Panc1 (cell line): Measurements from ENCODE around the gene CDC37. TPM values are rescaled to one million over a fixed set of nuclear protein-coding genes. Genes with fewer than 3 reads are reported as not detected.
A peak's percentile ranks its signal among the peaks of the same experiment; 100 is the strongest.

Experiments
- ATAC-seq: fragments of 200-7000 bp; cut with Tn5 transposase; 2 replicates; pipeline ENCODE4 v1.9.1; 2020; ENCODE audit warnings: mild to moderate bottlenecking, moderate library complexity
- BruUV-seq: library from RNA; stranded (reverse); fragments of 400-500 nt; replicated peaks from 2 replicates; lab custom pipeline; 2021; lab: Mats Ljungman, UMichigan
- CTCF ChIA-PET: fragments of 300-600 bp; sonication (Branson Sonifier 250); formaldehyde crosslinking; loops from one replicate; lab custom pipeline; 2022; ENCODE audit warnings: antibody characterized with exemption; lab: Charles Lee
- POLR2A ChIA-PET: fragments of 300-600 bp; sonication (Branson Sonifier 250); formaldehyde crosslinking; loops from one replicate; lab custom pipeline; 2022; ENCODE audit warnings: antibody characterized with exemption; lab: Charles Lee
- DNase-seq: peaks from one replicate; pipeline ENCODE4 v3.0.0-alpha.2; 2010; ENCODE audit warnings: low read depth, low spot score
- H3K27ac ChIP-seq: 2 replicates; pipeline ENCODE4 v1.5.1; 2011; ENCODE audit warnings: mild to moderate bottlenecking, low read length, inconsistent platforms
- H3K27me3 ChIP-seq: fragments of 200-500 bp; sonication (Bioruptor generic); 2 replicates; pipeline ENCODE4 v1.6.0; 2014; ENCODE audit warnings: low read length, inconsistent platforms; ENCODE audit not compliant: control insufficient read depth, insufficient read depth
- H3K36me3 ChIP-seq: fragments of 200-500 bp; sonication (Bioruptor generic); 2 replicates; pipeline ENCODE4 v1.5.1; 2014; ENCODE audit warnings: inconsistent platforms, mild to moderate bottlenecking, low read length, moderate library complexity; ENCODE audit not compliant: control insufficient read depth, insufficient read depth
- H3K4me1 ChIP-seq: 2 replicates; pipeline ENCODE4 v1.5.1; 2011; ENCODE audit warnings: inconsistent platforms, mild to moderate bottlenecking, low read length, moderate library complexity; ENCODE audit not compliant: control insufficient read depth, insufficient read depth
- H3K4me3 ChIP-seq, 2 experiments: 2 replicates each; pipeline ENCODE4 v1.5.1; 2011 to 2012; ENCODE audit warnings: low read depth in 2 of 2, low read length in 2 of 2, mild to moderate bottlenecking in 2 of 2, inconsistent platforms in 1 of 2, moderate library complexity in 1 of 2
- H3K9me3 ChIP-seq: fragments of 200-500 bp; sonication (Bioruptor generic); 2 replicates; pipeline ENCODE4 v1.5.1; 2014; ENCODE audit warnings: low read depth, mild to moderate bottlenecking, inconsistent platforms, low read length, moderate library complexity; ENCODE audit not compliant: control insufficient read depth, insufficient read depth
- POLR2AphosphoS5 ChIP-seq: IDR thresholded peaks from 2 replicates; pipeline ENCODE4 v1.6.1; 2012; ENCODE audit warnings: mild to moderate bottlenecking, low read depth, low read length, moderate library complexity
- SIN3A ChIP-seq: IDR thresholded peaks from 2 replicates; pipeline ENCODE4 v1.6.1; 2012; ENCODE audit warnings: low read depth, mild to moderate bottlenecking, low read length, moderate library complexity, borderline replicate concordance; ENCODE audit not compliant: insufficient read depth
- TCF7L2 ChIP-seq: IDR thresholded peaks from 2 replicates; pipeline ENCODE4 v1.6.1; 2011; ENCODE audit warnings: mild to moderate bottlenecking, low read depth, low read length, inconsistent platforms
- in situ Hi-C: cut with HindIII; loops from 2 replicates; pipeline ENCODE4 v1.10.0; 2016; ENCODE audit warnings: low sequenced_read_pairs, low pct_unique_long_range_greater_than_20kb
- intact Hi-C: fragments of 100-400 bp; cut with micrococcal nuclease; formaldehyde crosslinking; loops from one replicate; pipeline ENCODE4 v1.10.0; 2022; ENCODE audit not compliant: unreplicated experiment
- total RNA-seq: library from RNA; stranded (reverse); gene quantifications from one replicate; pipeline ENCODE4 v1.2.1, GENCODE V29; 2021; ENCODE audit not compliant: unreplicated experiment
- TF ChIP-seq, protein P1 (sequence below): fragments of 450-650 bp; IDR thresholded peaks from 2 replicates; pipeline ENCODE4 v1.5.1; 2017; ENCODE audit warnings: mild to moderate bottlenecking
- TF ChIP-seq, protein P2 (sequence below), 2 experiments: IDR thresholded peaks; 2 replicates each; pipeline ENCODE4 v1.6.1; 2011 to 2012; ENCODE audit warnings: low read depth in 2 of 2, control low read depth in 1 of 2, low read length in 1 of 2, mild to moderate bottlenecking in 1 of 2, moderate library complexity in 1 of 2; ENCODE audit not compliant: insufficient read depth in 1 of 2

CDC37 gene
- total RNA-seq, 1 experiment from 2014 or later = 162 TPM

DNA sequence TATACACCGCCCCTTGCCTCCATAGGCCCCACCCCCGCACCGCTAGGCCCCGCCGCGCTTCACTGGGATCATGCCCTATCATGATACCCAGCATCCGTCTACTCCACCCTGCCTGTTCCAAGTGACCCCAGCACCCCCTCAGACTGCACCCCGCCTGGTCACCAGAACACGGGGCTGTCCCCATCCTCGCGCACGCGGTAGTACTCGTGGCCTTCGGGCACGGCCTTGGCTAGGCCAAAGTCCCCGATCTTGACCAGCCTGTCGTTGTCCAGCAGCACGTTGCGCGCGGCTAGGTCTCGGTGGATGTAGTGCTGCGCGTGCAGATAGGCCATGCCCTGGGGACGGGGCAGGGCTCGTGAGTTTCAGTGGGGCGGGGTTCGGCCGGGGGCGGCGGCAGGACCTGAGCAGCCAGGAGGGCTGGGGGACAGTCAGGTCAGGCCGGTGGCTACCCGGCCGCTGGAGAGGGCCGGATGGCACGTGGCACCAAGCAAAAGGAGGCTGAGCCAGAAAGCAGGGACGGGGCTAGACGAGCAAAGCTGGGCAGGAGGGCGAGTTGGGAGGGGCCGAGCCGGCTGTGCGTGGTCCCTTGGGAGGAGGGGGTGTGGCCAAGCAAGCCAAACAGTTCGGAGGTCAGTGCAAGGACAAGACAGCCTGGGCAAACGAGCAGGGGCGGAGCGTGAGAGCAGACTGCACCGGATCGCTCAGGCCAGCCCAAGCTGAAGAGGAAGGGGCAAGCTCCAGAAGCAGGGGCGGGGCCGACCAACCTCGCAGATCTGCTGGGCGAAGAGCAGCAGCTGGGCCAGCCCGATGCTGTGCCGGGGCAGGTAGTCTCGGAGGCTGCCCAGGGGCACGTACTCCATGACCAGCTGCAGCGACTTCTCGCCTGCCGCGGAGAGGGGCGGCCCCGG, 50.3 kb downstream of the CDC37 start:
- in situ Hi-C loops (no loop called here), intact Hi-C loops (no loop called here)
- no peak overlapping the region for H3K4me3 ChIP-seq
- TF ChIP-seq TCF7L2 = no peak
- TF ChIP-seq, protein P1, sequence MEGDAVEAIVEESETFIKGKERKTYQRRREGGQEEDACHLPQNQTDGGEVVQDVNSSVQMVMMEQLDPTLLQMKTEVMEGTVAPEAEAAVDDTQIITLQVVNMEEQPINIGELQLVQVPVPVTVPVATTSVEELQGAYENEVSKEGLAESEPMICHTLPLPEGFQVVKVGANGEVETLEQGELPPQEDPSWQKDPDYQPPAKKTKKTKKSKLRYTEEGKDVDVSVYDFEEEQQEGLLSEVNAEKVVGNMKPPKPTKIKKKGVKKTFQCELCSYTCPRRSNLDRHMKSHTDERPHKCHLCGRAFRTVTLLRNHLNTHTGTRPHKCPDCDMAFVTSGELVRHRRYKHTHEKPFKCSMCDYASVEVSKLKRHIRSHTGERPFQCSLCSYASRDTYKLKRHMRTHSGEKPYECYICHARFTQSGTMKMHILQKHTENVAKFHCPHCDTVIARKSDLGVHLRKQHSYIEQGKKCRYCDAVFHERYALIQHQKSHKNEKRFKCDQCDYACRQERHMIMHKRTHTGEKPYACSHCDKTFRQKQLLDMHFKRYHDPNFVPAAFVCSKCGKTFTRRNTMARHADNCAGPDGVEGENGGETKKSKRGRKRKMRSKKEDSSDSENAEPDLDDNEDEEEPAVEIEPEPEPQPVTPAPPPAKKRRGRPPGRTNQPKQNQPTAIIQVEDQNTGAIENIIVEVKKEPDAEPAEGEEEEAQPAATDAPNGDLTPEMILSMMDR = no peak
- no peak for TF ChIP-seq SIN3A
- no peak for TF ChIP-seq POLR2AphosphoS5
- TF ChIP-seq, protein P2, sequence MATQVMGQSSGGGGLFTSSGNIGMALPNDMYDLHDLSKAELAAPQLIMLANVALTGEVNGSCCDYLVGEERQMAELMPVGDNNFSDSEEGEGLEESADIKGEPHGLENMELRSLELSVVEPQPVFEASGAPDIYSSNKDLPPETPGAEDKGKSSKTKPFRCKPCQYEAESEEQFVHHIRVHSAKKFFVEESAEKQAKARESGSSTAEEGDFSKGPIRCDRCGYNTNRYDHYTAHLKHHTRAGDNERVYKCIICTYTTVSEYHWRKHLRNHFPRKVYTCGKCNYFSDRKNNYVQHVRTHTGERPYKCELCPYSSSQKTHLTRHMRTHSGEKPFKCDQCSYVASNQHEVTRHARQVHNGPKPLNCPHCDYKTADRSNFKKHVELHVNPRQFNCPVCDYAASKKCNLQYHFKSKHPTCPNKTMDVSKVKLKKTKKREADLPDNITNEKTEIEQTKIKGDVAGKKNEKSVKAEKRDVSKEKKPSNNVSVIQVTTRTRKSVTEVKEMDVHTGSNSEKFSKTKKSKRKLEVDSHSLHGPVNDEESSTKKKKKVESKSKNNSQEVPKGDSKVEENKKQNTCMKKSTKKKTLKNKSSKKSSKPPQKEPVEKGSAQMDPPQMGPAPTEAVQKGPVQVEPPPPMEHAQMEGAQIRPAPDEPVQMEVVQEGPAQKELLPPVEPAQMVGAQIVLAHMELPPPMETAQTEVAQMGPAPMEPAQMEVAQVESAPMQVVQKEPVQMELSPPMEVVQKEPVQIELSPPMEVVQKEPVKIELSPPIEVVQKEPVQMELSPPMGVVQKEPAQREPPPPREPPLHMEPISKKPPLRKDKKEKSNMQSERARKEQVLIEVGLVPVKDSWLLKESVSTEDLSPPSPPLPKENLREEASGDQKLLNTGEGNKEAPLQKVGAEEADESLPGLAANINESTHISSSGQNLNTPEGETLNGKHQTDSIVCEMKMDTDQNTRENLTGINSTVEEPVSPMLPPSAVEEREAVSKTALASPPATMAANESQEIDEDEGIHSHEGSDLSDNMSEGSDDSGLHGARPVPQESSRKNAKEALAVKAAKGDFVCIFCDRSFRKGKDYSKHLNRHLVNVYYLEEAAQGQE (IDR thresholded peaks at IDR 0.05; ENCODE audit: insufficient read depth in 1 of 2, low read depth in 2 of 2, low read length in 1 of 2) = no peak
- CTCF ChIA-PET = no interaction called here
- no peaks in the 10 kb centered on the region for H3K27me3 ChIP-seq
- no peaks in the 10 kb centered on the region for H3K36me3 ChIP-seq
- no peaks in the 10 kb centered on the region for H3K9me3 ChIP-seq
- ATAC-seq = peak; percentile 25
- no peak overlapping the region for H3K27ac ChIP-seq
- POLR2A ChIA-PET = no interaction called here
- H3K4me1 ChIP-seq = no peaks in the 10 kb centered on the region
- no peak for DNase-seq
- BruUV-seq = no TSS peak

DNA sequence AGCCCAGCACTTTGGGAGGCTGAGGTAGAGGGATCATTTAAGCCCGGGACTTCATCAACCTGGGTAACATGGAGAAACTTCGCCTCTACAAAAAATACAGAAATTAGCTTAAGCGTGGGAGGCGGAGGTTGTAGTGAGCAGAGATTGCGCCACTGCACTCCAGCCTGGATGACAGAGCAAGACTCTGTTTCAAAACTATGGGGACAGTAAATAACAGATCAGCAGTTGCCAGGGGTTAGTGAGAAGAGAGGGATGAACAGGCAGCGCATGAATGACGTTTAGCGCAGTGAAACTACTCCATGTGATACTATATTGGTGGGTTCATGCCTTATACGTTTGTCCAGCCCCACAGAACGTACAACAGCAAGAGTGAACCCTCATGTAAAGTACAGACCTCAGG, 56.8 kb downstream of the CDC37 start:
- in situ Hi-C loops (no loop called here), intact Hi-C loops (no loop called here)
- H3K27me3 ChIP-seq = no peaks in the 10 kb centered on the region
- no TSS peak for BruUV-seq
- no peak overlapping the region for H3K27ac ChIP-seq
- H3K36me3 ChIP-seq = no peaks in the 10 kb centered on the region
- H3K4me1 ChIP-seq = no peaks in the 10 kb centered on the region
- TF ChIP-seq TCF7L2 = no peak
- TF ChIP-seq, protein P2 (IDR thresholded peaks at IDR 0.05; ENCODE audit: insufficient read depth in 1 of 2, low read depth in 2 of 2, low read length in 1 of 2) = no peak
- TF ChIP-seq, protein P1 = no peak
- no peak for TF ChIP-seq SIN3A
- no peak for TF ChIP-seq POLR2AphosphoS5
- DNase-seq (no peak), ATAC-seq (no peak)
- H3K9me3 ChIP-seq = no peaks in the 10 kb centered on the region
- ChIA-PET CTCF (no interaction called here), POLR2A (no interaction called here)
- no peak overlapping the region for H3K4me3 ChIP-seq
